PC-3 (cell line): Measurements from ENCODE around the gene ELMOD1. TPM values are rescaled to one million over a fixed set of nuclear protein-coding genes. Genes with fewer than 3 reads are reported as not detected.
A peak's percentile ranks its signal among the peaks of the same experiment; 100 is the strongest.

ENCODE experiments used
- ATAC-seq: fragments of 200-7000 bp; cut with Tn5 transposase; 2 replicates; pipeline ENCODE4 v1.9.1; 2020; ENCODE audit warnings: mild to moderate bottlenecking, moderate library complexity
- BruUV-seq: library from RNA; stranded (reverse); fragments of 400-500 nt; replicated peaks from 2 replicates; lab custom pipeline; 2021; lab: Mats Ljungman, UMichigan
- CTCF ChIA-PET: fragments of 300-600 bp; sonication (Branson Sonifier 250); formaldehyde crosslinking; loops from one replicate; lab custom pipeline; 2022; ENCODE audit warnings: antibody characterized with exemption; lab: Charles Lee
- POLR2A ChIA-PET: fragments of 300-600 bp; sonication (Branson Sonifier 250); formaldehyde crosslinking; loops from one replicate; lab custom pipeline; 2022; ENCODE audit warnings: antibody characterized with exemption; ENCODE audit not compliant: unreplicated experiment; lab: Charles Lee
- DNase-seq: peaks from one replicate; pipeline ENCODE4 v3.0.0-alpha.2; 2015
- H2AFZ ChIP-seq: fragments of 300-600 bp; sonication (generic); 2 replicates; pipeline ENCODE4 v1.6.0; 2016; ENCODE audit warnings: antibody characterized with exemption, low read length
- H3F3A ChIP-seq: fragments of 300-600 bp; sonication (generic); one replicate; pipeline ENCODE4 v1.6.0; 2017; ENCODE audit warnings: antibody characterized with exemption, low read length, control low read depth, mild to moderate bottlenecking; ENCODE audit not compliant: unreplicated experiment
- H3K27ac ChIP-seq: fragments of 300-600 bp; sonication (generic); 2 replicates; pipeline ENCODE4 v1.5.1; 2016; ENCODE audit warnings: mild to moderate bottlenecking, low read length
- H3K27me3 ChIP-seq: fragments of 300-600 bp; sonication (generic); 2 replicates; pipeline ENCODE4 v1.6.1; 2016; ENCODE audit warnings: low read length, mixed read lengths
- H3K36me3 ChIP-seq: fragments of 300-600 bp; sonication (generic); 2 replicates; pipeline ENCODE4 v1.6.1; 2016; ENCODE audit warnings: low read depth, mixed run types, low read length, mixed read lengths
- H3K4me1 ChIP-seq: fragments of 300-600 bp; sonication (generic); 2 replicates; pipeline ENCODE4 v1.5.1; 2016; ENCODE audit warnings: low read length; ENCODE audit not compliant: insufficient read depth
- H3K4me2 ChIP-seq: fragments of 300-600 bp; sonication (generic); 2 replicates; pipeline ENCODE4 v1.6.0; 2016; ENCODE audit warnings: low read length
- H3K4me3 ChIP-seq: fragments of 300-600 bp; sonication (generic); 2 replicates; pipeline ENCODE4 v1.5.1; 2016; ENCODE audit warnings: mild to moderate bottlenecking, low read length, mixed read lengths
- H3K79me2 ChIP-seq: fragments of 300-600 bp; sonication (generic); 2 replicates; pipeline ENCODE4 v1.6.1; 2017; ENCODE audit warnings: low read length, mixed read lengths
- H3K9ac ChIP-seq: fragments of 300-600 bp; sonication (generic); 2 replicates; pipeline ENCODE4 v1.6.0; 2016; ENCODE audit warnings: mild to moderate bottlenecking, low read length
- H3K9me2 ChIP-seq: fragments of 300-600 bp; sonication (generic); replicated peaks from 2 replicates; pipeline ENCODE4 v1.6.1; 2016; ENCODE audit warnings: mixed run types, low read length, mixed read lengths
- H3K9me3 ChIP-seq: fragments of 300-600 bp; sonication (generic); 2 replicates; pipeline ENCODE4 v1.6.1; 2016; ENCODE audit warnings: low read length, mixed read lengths
- H4K20me1 ChIP-seq: fragments of 300-600 bp; sonication (generic); 2 replicates; pipeline ENCODE4 v1.6.1; 2016; ENCODE audit warnings: low read length, mixed read lengths
- CTCF ChIP-seq: fragments of 300-600 bp; sonication (generic); conservative IDR thresholded peaks from 2 replicates; pipeline ENCODE4 v1.5.1; 2017; ENCODE audit warnings: antibody characterized with exemption, low read depth, mild to moderate bottlenecking, low read length
- EZH2 ChIP-seq: fragments of 300-600 bp; sonication (generic); IDR thresholded peaks from one replicate; pipeline ENCODE4 v1.6.1; 2017; ENCODE audit warnings: antibody characterized with exemption, mild to moderate bottlenecking, low read length; ENCODE audit not compliant: unreplicated experiment
- EZH2phosphoT487 ChIP-seq: fragments of 300-600 bp; sonication (generic); IDR thresholded peaks from 2 replicates; pipeline ENCODE4 v1.6.1; 2018; ENCODE audit warnings: mild to moderate bottlenecking, antibody characterized with exemption, low read length, borderline replicate concordance
- intact Hi-C: fragments of 100-400 bp; cut with micrococcal nuclease; formaldehyde crosslinking; loops from 2 replicates; pipeline ENCODE4 v1.9.0; 2023
- total RNA-seq: library from RNA; depleted of rRNA; stranded (reverse); fragments of >200 nt; gene quantifications from 2 replicates; pipeline ENCODE4 v1.2.3, GENCODE V29; 2014

Gene ELMOD1
- total RNA-seq, 1 experiment from 2014 or later = not detected

GRCh38 chr11:107547961-107548360 is 43.0 kb upstream of the ELMOD1 start:
- BruUV-seq = no TSS peak
- intact Hi-C loops = loop anchor here (2.0 to 5.0 kb wide), 4 partner anchors 15 to 826 kb away; no protein-coding TSS in a partner anchor
- no peaks in the 10 kb centered on the region for H3K79me2 ChIP-seq
- H3K9me2 ChIP-seq = no peaks in the 10 kb centered on the region
- no peak overlapping the region for H3K27ac ChIP-seq
- no peak for ATAC-seq
- peaks cover 28% of the 10 kb centered on the region for H3K36me3 ChIP-seq
- H3K9me3 ChIP-seq = no peaks in the 10 kb centered on the region
- peaks cover 24% of the 10 kb centered on the region for H3K4me1 ChIP-seq
- H3K9ac ChIP-seq = no peak overlapping the region
- peaks cover 5% of the 10 kb centered on the region; the same call in 1 of the 2 replicates for H4K20me1 ChIP-seq
- DNase-seq = no peak
- no peak overlapping the region for H3K4me2 ChIP-seq
- H3F3A ChIP-seq = peaks cover 16% of the 10 kb centered on the region
- H3K27me3 ChIP-seq = no peaks in the 10 kb centered on the region
- ChIA-PET CTCF (interaction anchor here (0.6 to 1.4 kb wide), 2 partner anchors 148 to 223 kb away, joined by 3 read pairs; no protein-coding TSS in a partner anchor), POLR2A (no interaction called here)
- H2AFZ ChIP-seq = no peak overlapping the region
- no peak overlapping the region for H3K4me3 ChIP-seq
- TF ChIP-seq EZH2phosphoT487 (no peak), CTCF (no peak), EZH2 (no peak)

- CTCF ChIA-PET = interaction anchor here (0.6 to 1.9 kb wide), 8 partner anchors 14 to 298 kb away, joined by 3 to 14 read pairs (median 5); no protein-coding TSS in a partner anchor
- Histone ChIP-seq H3K4me2 (no peak overlapping the region), H3F3A (peaks cover 15% of the 10 kb centered on the region), H3K36me3 (peaks cover 39% of the 10 kb centered on the region), H3K79me2 (no peaks in the 10 kb centered on the region), H3K9me3 (no peaks in the 10 kb centered on the region), H3K9ac (no peak overlapping the region), H4K20me1 (peaks cover 5% of the 10 kb centered on the region; the same call in 1 of the 2 replicates), H3K27ac (no peak overlapping the region), H3K27me3 (no peaks in the 10 kb centered on the region), H3K4me3 (no peak overlapping the region), H3K9me2 (no peaks in the 10 kb centered on the region), H2AFZ (no peak overlapping the region), H3K4me1 (peaks cover 20% of the 10 kb centered on the region)
- intact Hi-C loops = loop anchor here (1.0 to 5.0 kb wide), 6 partner anchors 13 to 827 kb away; no protein-coding TSS in a partner anchor
- POLR2A ChIA-PET = interaction anchor here (1.0 kb wide), 1 partner anchor 14 kb away, joined by 6 read pairs; no protein-coding TSS in a partner anchor
- ATAC-seq (no peak), DNase-seq (peak; percentile 85)
- peak; percentile 99 for TF ChIP-seq CTCF
- TF ChIP-seq EZH2 = no peak
- no TSS peak for BruUV-seq
These were observed 41.5 kb upstream of the ELMOD1 start for GRCh38 chr11:107549253-107549953.
